Measurements from ENCODE around the gene CAMK2A. TPM values are rescaled to one million over a fixed set of nuclear protein-coding genes. Genes with fewer than 3 reads are reported as not detected.

CAMK2A gene
- total RNA-seq, 1 donor from 2014 or later, result not detected

DNA sequence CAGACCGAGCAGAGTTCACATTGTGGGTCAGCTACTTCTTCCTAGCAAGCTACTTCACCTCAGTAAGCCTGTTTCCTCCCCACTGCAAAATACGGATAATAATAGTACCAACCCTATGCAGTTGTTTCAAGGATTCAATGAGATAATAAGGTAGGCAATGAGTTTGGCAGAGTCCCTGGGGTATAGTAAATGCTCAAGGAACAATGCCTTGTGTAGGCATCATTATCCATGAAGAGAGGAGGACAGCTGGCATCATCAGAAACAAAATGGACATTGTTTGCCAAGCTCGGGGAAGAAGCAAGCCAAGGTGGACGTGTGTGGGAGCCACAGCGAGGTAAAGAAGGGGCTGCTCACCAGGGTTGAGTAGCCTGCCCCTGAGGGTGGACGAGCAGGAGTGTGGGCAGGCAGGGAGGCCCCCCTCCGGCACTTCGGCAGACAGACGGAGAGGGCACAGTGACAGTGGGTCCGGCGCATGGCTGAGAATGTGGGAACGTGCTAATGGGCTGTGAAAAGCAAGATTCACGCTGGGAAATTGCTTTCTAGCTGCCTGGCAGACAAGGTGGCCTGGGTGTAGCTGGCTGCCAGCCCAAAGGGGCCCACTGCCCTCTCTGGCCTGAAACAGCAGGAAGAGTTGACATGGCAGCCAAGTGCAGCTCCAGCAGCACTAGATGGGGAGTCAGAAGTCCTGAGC lies 10.1 kb downstream of the CAMK2A start:
- H3K27ac Mint-ChIP-seq (ENCODE audit: unreplicated experiment), result no peak overlapping the region
- TF ChIP-seq, protein P1, sequence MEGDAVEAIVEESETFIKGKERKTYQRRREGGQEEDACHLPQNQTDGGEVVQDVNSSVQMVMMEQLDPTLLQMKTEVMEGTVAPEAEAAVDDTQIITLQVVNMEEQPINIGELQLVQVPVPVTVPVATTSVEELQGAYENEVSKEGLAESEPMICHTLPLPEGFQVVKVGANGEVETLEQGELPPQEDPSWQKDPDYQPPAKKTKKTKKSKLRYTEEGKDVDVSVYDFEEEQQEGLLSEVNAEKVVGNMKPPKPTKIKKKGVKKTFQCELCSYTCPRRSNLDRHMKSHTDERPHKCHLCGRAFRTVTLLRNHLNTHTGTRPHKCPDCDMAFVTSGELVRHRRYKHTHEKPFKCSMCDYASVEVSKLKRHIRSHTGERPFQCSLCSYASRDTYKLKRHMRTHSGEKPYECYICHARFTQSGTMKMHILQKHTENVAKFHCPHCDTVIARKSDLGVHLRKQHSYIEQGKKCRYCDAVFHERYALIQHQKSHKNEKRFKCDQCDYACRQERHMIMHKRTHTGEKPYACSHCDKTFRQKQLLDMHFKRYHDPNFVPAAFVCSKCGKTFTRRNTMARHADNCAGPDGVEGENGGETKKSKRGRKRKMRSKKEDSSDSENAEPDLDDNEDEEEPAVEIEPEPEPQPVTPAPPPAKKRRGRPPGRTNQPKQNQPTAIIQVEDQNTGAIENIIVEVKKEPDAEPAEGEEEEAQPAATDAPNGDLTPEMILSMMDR (IDR thresholded peaks at IDR 0.05), result no peak
- H3K4me1 Mint-ChIP-seq (ENCODE audit: unreplicated experiment), result peaks cover 6% of the 10 kb centered on the region
- H3K27me3 Mint-ChIP-seq (ENCODE audit: unreplicated experiment), result peaks cover 20% of the 10 kb centered on the region
- H3K4me3 Mint-ChIP-seq (ENCODE audit: unreplicated experiment), result no peak overlapping the region
- H3K9me3 Mint-ChIP-seq (ENCODE audit: unreplicated experiment), result no peaks in the 10 kb centered on the region
- DNase-seq (ENCODE audit: extremely low spot score, unreplicated experiment), result no peak
- H3K36me3 Mint-ChIP-seq (ENCODE audit: unreplicated experiment), result no peaks in the 10 kb centered on the region

GRCh38 chr5:150278916-150279315 lies 10.7 kb downstream of the CAMK2A start:
- H3K27ac Mint-ChIP-seq (ENCODE audit: unreplicated experiment), result no peak overlapping the region
- peaks cover 6% of the 10 kb centered on the region for H3K4me1 Mint-ChIP-seq (ENCODE audit: unreplicated experiment)
- no peaks in the 10 kb centered on the region for H3K36me3 Mint-ChIP-seq (ENCODE audit: unreplicated experiment)
- H3K4me3 Mint-ChIP-seq (ENCODE audit: unreplicated experiment), result no peak overlapping the region
- H3K27me3 Mint-ChIP-seq (ENCODE audit: unreplicated experiment), result peaks cover 19% of the 10 kb centered on the region
- TF ChIP-seq, protein P1 (IDR thresholded peaks at IDR 0.05), result no peak
- no peak for DNase-seq (ENCODE audit: extremely low spot score, unreplicated experiment)
- no peaks in the 10 kb centered on the region for H3K9me3 Mint-ChIP-seq (ENCODE audit: unreplicated experiment)

- Mint-ChIP-seq H3K27me3 (ENCODE audit: unreplicated experiment) (peaks cover 13% of the 10 kb centered on the region), H3K4me3 (ENCODE audit: unreplicated experiment) (no peak overlapping the region), H3K4me1 (ENCODE audit: unreplicated experiment) (peaks cover 6% of the 10 kb centered on the region), H3K9me3 (ENCODE audit: unreplicated experiment) (no peaks in the 10 kb centered on the region), H3K36me3 (ENCODE audit: unreplicated experiment) (no peaks in the 10 kb centered on the region), H3K27ac (ENCODE audit: unreplicated experiment) (no peak overlapping the region)
- TF ChIP-seq, protein P1 (IDR thresholded peaks at IDR 0.05), result no peak
- no peak for DNase-seq (ENCODE audit: extremely low spot score, unreplicated experiment)
Observed at GRCh38 chr5:150278046-150278730, 11.4 kb downstream of the CAMK2A start.

DNA sequence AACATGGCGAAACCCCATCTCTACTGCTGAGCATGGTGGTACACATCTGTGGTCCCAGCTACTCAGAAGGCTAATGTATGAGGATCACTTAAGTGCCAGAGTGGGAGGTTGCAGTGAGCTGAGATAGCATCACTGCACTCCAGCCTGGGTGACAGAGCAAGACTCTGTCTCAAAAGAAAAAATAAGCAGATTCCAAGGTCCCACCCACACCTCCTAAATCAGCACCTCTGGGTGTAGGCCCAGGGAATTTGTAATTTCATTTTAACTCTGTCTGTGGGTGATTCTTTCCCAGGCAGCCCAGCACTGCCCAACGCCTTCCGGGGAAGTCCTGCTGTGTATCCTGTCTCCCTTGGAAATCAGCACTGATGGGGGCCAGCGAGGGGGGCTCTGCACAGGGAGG lies 12.5 kb downstream of the CAMK2A start:
- TF ChIP-seq, protein P1 (IDR thresholded peaks at IDR 0.05), result no peak
- DNase-seq (ENCODE audit: extremely low spot score, unreplicated experiment), result no peak
- Mint-ChIP-seq H3K27me3 (ENCODE audit: unreplicated experiment) (peaks cover 12% of the 10 kb centered on the region), H3K9me3 (ENCODE audit: unreplicated experiment) (no peaks in the 10 kb centered on the region), H3K4me3 (ENCODE audit: unreplicated experiment) (no peak overlapping the region), H3K4me1 (ENCODE audit: unreplicated experiment) (peaks cover 6% of the 10 kb centered on the region), H3K36me3 (ENCODE audit: unreplicated experiment) (no peaks in the 10 kb centered on the region), H3K27ac (ENCODE audit: unreplicated experiment) (no peak overlapping the region)

DNA sequence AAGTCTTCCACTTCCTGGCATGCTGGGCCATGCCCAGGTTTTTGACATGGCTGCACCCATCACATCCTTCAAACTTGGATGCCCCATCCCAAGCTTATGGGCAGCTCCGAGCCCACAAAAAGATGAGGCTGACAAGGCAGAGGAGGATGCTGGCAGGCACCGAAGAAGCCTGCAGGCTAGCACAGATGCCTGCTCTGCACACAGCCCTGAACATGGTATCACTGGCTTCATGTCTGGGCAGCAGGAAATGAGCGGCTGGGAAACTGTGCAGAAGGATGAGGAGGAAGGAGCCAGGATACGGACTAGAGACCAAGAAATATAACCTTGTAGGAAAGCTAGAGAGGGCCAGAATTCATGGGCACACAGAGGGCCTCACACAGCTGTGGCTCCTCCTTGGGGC lies 14.8 kb downstream of the CAMK2A start:
- DNase-seq (ENCODE audit: extremely low spot score, unreplicated experiment), result no peak
- Mint-ChIP-seq H3K27ac (ENCODE audit: unreplicated experiment) (no peak overlapping the region), H3K4me3 (ENCODE audit: unreplicated experiment) (no peak overlapping the region), H3K4me1 (ENCODE audit: unreplicated experiment) (peaks cover 12% of the 10 kb centered on the region), H3K9me3 (ENCODE audit: unreplicated experiment) (no peaks in the 10 kb centered on the region), H3K27me3 (ENCODE audit: unreplicated experiment) (no peaks in the 10 kb centered on the region), H3K36me3 (ENCODE audit: unreplicated experiment) (no peaks in the 10 kb centered on the region)
- TF ChIP-seq, protein P1 (IDR thresholded peaks at IDR 0.05), result no peak

Measured in osteocyte (in vitro differentiated cells).